Measurements from ENCODE around the gene GALNT12.
A peak's percentile ranks its signal among the peaks of the same experiment; 100 is the strongest.

The GALNT12 gene

GRCh38 chr9:98807070-98807813, at the start of gene GALNT12:
Gene GALNT12 (plus strand): TSS chr9:98807670. CDS start chr9:98807699, 29 bp downstream.
- Histone ChIP-seq H3K9ac (ENCODE audit: low read depth, low read length) (peak within 1 kb of the TSS; percentile 67; the same call in 1 of the 2 replicates), H3K4me1 (ENCODE audit: insufficient read depth, low read length) (0 out of 2 replicates have a peak, but pooled peaks cover 4% of the 10 kb centered on the region), H3K9me3 (ENCODE audit: control insufficient read depth, insufficient read depth, low read length) (no peaks in the 10 kb centered on the region), H3K36me3 (ENCODE audit: insufficient read depth, low read length) (no peaks in the 10 kb centered on the region)

- Histone ChIP-seq H3K36me3 (ENCODE audit: insufficient read depth, low read length) (no peaks in the 10 kb centered on the region; the same call in 1 of the 2 replicates), H3K9me3 (ENCODE audit: control insufficient read depth, insufficient read depth, low read length) (no peaks in the 10 kb centered on the region; the same call in 1 of the 2 replicates), H3K4me1 (ENCODE audit: insufficient read depth, low read length) (no peaks in the 10 kb centered on the region), H3K9ac (ENCODE audit: low read depth, low read length) (no peak overlapping the region)
These were observed 47.2 kb upstream of the GALNT12 start for GRCh38 chr9:98760231-98760630.

- no peak overlapping the region for H3K9ac ChIP-seq (ENCODE audit: low read depth, low read length)
- no peaks in the 10 kb centered on the region for H3K4me1 ChIP-seq (ENCODE audit: insufficient read depth, low read length)
- no peaks in the 10 kb centered on the region for H3K36me3 ChIP-seq (ENCODE audit: insufficient read depth, low read length)
- H3K9me3 ChIP-seq (ENCODE audit: control insufficient read depth, insufficient read depth, low read length): no peaks in the 10 kb centered on the region; the same call in 1 of the 2 replicates
These were observed 43.3 kb upstream of the GALNT12 start for GRCh38 chr9:98763986-98764745.

GRCh38 chr9:98765256-98765655, 42.2 kb upstream of the GALNT12 start:
- Histone ChIP-seq H3K36me3 (ENCODE audit: insufficient read depth, low read length) (no peaks in the 10 kb centered on the region), H3K4me1 (ENCODE audit: insufficient read depth, low read length) (no peaks in the 10 kb centered on the region), H3K9me3 (ENCODE audit: control insufficient read depth, insufficient read depth, low read length) (no peaks in the 10 kb centered on the region; the same call in 1 of the 2 replicates), H3K9ac (ENCODE audit: low read depth, low read length) (no peak overlapping the region)

GRCh38 chr9:98766586-98766985, 40.9 kb upstream of the GALNT12 start:
- no peaks in the 10 kb centered on the region; the same call in 1 of the 2 replicates for H3K36me3 ChIP-seq (ENCODE audit: insufficient read depth, low read length)
- no peaks in the 10 kb centered on the region for H3K4me1 ChIP-seq (ENCODE audit: insufficient read depth, low read length)
- no peak overlapping the region for H3K9ac ChIP-seq (ENCODE audit: low read depth, low read length)
- no peaks in the 10 kb centered on the region; the same call in 1 of the 2 replicates for H3K9me3 ChIP-seq (ENCODE audit: control insufficient read depth, insufficient read depth, low read length)

- no peaks in the 10 kb centered on the region; the same call in 1 of the 2 replicates for H3K9me3 ChIP-seq (ENCODE audit: control insufficient read depth, insufficient read depth, low read length)
- H3K36me3 ChIP-seq (ENCODE audit: insufficient read depth, low read length): peaks cover 4% of the 10 kb centered on the region; the same call in 1 of the 2 replicates
- no peak overlapping the region for H3K9ac ChIP-seq (ENCODE audit: low read depth, low read length)
- H3K4me1 ChIP-seq (ENCODE audit: insufficient read depth, low read length): no peaks in the 10 kb centered on the region
These were observed 40.3 kb upstream of the GALNT12 start for GRCh38 chr9:98767196-98767595.

GRCh38 chr9:98767915-98768314, 39.6 kb upstream of the GALNT12 start:
- H3K4me1 ChIP-seq (ENCODE audit: insufficient read depth, low read length): no peaks in the 10 kb centered on the region
- H3K9me3 ChIP-seq (ENCODE audit: control insufficient read depth, insufficient read depth, low read length): no peaks in the 10 kb centered on the region; the same call in 1 of the 2 replicates
- H3K9ac ChIP-seq (ENCODE audit: low read depth, low read length): no peak overlapping the region
- H3K36me3 ChIP-seq (ENCODE audit: insufficient read depth, low read length): peaks cover 6% of the 10 kb centered on the region; the same call in 1 of the 2 replicates

GRCh38 chr9:98768344-98768743, 39.1 kb upstream of the GALNT12 start:
- peaks cover 10% of the 10 kb centered on the region for H3K36me3 ChIP-seq (ENCODE audit: insufficient read depth, low read length)
- H3K4me1 ChIP-seq (ENCODE audit: insufficient read depth, low read length): no peaks in the 10 kb centered on the region
- no peak overlapping the region for H3K9ac ChIP-seq (ENCODE audit: low read depth, low read length)
- H3K9me3 ChIP-seq (ENCODE audit: control insufficient read depth, insufficient read depth, low read length): no peaks in the 10 kb centered on the region; the same call in 1 of the 2 replicates

- H3K9me3 ChIP-seq (ENCODE audit: control insufficient read depth, insufficient read depth, low read length): no peaks in the 10 kb centered on the region
- H3K4me1 ChIP-seq (ENCODE audit: insufficient read depth, low read length): no peaks in the 10 kb centered on the region
- H3K9ac ChIP-seq (ENCODE audit: low read depth, low read length): no peak overlapping the region
- peaks cover 12% of the 10 kb centered on the region for H3K36me3 ChIP-seq (ENCODE audit: insufficient read depth, low read length)
These were observed 36.8 kb upstream of the GALNT12 start for GRCh38 chr9:98770717-98771116.

GRCh38 chr9:98771209-98771874, 36.1 kb upstream of the GALNT12 start:
- H3K9ac ChIP-seq (ENCODE audit: low read depth, low read length): no peak overlapping the region
- H3K9me3 ChIP-seq (ENCODE audit: control insufficient read depth, insufficient read depth, low read length): no peaks in the 10 kb centered on the region
- H3K36me3 ChIP-seq (ENCODE audit: insufficient read depth, low read length): peaks cover 12% of the 10 kb centered on the region
- no peaks in the 10 kb centered on the region for H3K4me1 ChIP-seq (ENCODE audit: insufficient read depth, low read length)

- Histone ChIP-seq H3K36me3 (ENCODE audit: insufficient read depth, low read length) (peaks cover 13% of the 10 kb centered on the region), H3K9me3 (ENCODE audit: control insufficient read depth, insufficient read depth, low read length) (no peaks in the 10 kb centered on the region), H3K4me1 (ENCODE audit: insufficient read depth, low read length) (no peaks in the 10 kb centered on the region), H3K9ac (ENCODE audit: low read depth, low read length) (no peak overlapping the region)
These were observed 34.9 kb upstream of the GALNT12 start for GRCh38 chr9:98772364-98773155.

- Histone ChIP-seq H3K36me3 (ENCODE audit: insufficient read depth, low read length) (peaks cover 16% of the 10 kb centered on the region), H3K9ac (ENCODE audit: low read depth, low read length) (no peak overlapping the region), H3K4me1 (ENCODE audit: insufficient read depth, low read length) (no peaks in the 10 kb centered on the region), H3K9me3 (ENCODE audit: control insufficient read depth, insufficient read depth, low read length) (no peaks in the 10 kb centered on the region)
These were observed 33.7 kb upstream of the GALNT12 start for GRCh38 chr9:98773721-98774120.

- H3K9ac ChIP-seq (ENCODE audit: low read depth, low read length): no peak overlapping the region
- H3K4me1 ChIP-seq (ENCODE audit: insufficient read depth, low read length): no peaks in the 10 kb centered on the region
- peaks cover 16% of the 10 kb centered on the region for H3K36me3 ChIP-seq (ENCODE audit: insufficient read depth, low read length)
- no peaks in the 10 kb centered on the region for H3K9me3 ChIP-seq (ENCODE audit: control insufficient read depth, insufficient read depth, low read length)
These were observed 32.7 kb upstream of the GALNT12 start for GRCh38 chr9:98774746-98775145.
